HCT116 (cell line): ENCODE results near the gene YIPF3. TPM values are rescaled to one million over a fixed set of nuclear protein-coding genes. Genes with fewer than 3 reads are reported as not detected.

Experiments
- ATAC-seq: fragments of 200-7000 bp; cut with Tn5 transposase; 2 replicates; pipeline ENCODE4 v1.9.1; 2020; ENCODE audit warnings: mild to moderate bottlenecking, moderate library complexity
- BruUV-seq: library from RNA; stranded (reverse); fragments of 400-500 nt; replicated peaks from 2 replicates; lab custom pipeline; 2021; lab: Mats Ljungman, UMichigan
- CTCF ChIA-PET: fragments of 300-600 bp; sonication (Branson Sonifier 250); formaldehyde crosslinking; loops from one replicate; lab custom pipeline; 2021; ENCODE audit warnings: antibody characterized with exemption; lab: Charles Lee
- POLR2A ChIA-PET: fragments of 300-600, 350-600 bp; sonication (Branson Sonifier 250); formaldehyde crosslinking; loops from one replicate; lab custom pipeline; 2021; ENCODE audit warnings: antibody characterized with exemption; lab: Charles Lee
- RAD21 ChIA-PET, 2 experiments: fragments of 300-600 bp; sonication (Branson Sonifier 250); formaldehyde crosslinking; loops; one replicate each; lab custom pipeline; 2023; ENCODE audit warnings: low total read pairs in 2 of 2; ENCODE audit not compliant: uncharacterized antibody in 2 of 2, unreplicated experiment in 2 of 2, low non-redundant PET in 1 of 2; lab: Charles Lee
- DNase-seq: peaks from one replicate; pipeline ENCODE4 v3.0.0-alpha.2; 2010; ENCODE audit warnings: low read depth, low spot score
- H2AFZ ChIP-seq: fragments of 200-600 bp; shearing (Covaris generic), sonication (generic); 2 replicates; pipeline ENCODE4 v1.6.1; 2017; ENCODE audit warnings: low read depth, mixed run types, mixed read lengths, antibody characterized with exemption, low read length; ENCODE audit not compliant: poor library complexity, severe bottlenecking
- H3K27ac ChIP-seq: 2 replicates; pipeline ENCODE4 v1.5.1; 2012; ENCODE audit warnings: low read depth, low read length
- H3K27me3 ChIP-seq: fragments of 200-600 bp; sonication (generic); 2 replicates; pipeline ENCODE4 v1.6.1; 2016; ENCODE audit warnings: mixed run types, low read length, mixed read lengths; ENCODE audit not compliant: insufficient read depth
- H3K36me3 ChIP-seq, 2 experiments: fragments of 200-500 bp in 1 of 2; fragments of 200-600 bp in 1 of 2; sonication (Bioruptor generic) in 1 of 2; sonication (generic) in 1 of 2; 2 replicates each; pipeline versions ENCODE4 v1.5.1 to v1.6.1; 2014 to 2016; ENCODE audit warnings: low read length in 2 of 2, inconsistent platforms in 1 of 2, mixed read lengths in 1 of 2, mixed run types in 1 of 2; ENCODE audit not compliant: insufficient read depth in 2 of 2, control insufficient read depth in 1 of 2
- H3K4me1 ChIP-seq, 2 experiments: fragments of 200-600 bp in 1 of 2; sonication (generic) in 1 of 2; 2 replicates each; pipeline versions ENCODE4 v1.5.1 to v1.6.1; 2012 to 2017; ENCODE audit warnings: low read length in 2 of 2, inconsistent platforms in 1 of 2, mild to moderate bottlenecking in 1 of 2, mixed read lengths in 1 of 2, mixed run types in 1 of 2, moderate library complexity in 1 of 2; ENCODE audit not compliant: insufficient read depth in 2 of 2, control insufficient read depth in 1 of 2
- H3K4me2 ChIP-seq: fragments of 200-600 bp; sonication (generic); 2 replicates; pipeline ENCODE4 v1.6.1; 2017; ENCODE audit warnings: mixed run types, low read length, mixed read lengths
- H3K4me3 ChIP-seq, 2 experiments: fragments of 200-600 bp in 1 of 2; sonication (generic) in 1 of 2; replicated peaks in 1 of 2; 2 replicates each; pipeline ENCODE4 v1.5.1; 2011 to 2016; ENCODE audit warnings: low read length in 2 of 2, control low read depth in 1 of 2, low read depth in 1 of 2, mild to moderate bottlenecking in 1 of 2, mixed read lengths in 1 of 2, mixed run types in 1 of 2
- H3K79me2 ChIP-seq: fragments of 200-600 bp; sonication (generic); 2 replicates; pipeline ENCODE4 v1.6.1; 2017; ENCODE audit warnings: mild to moderate bottlenecking, mixed run types, low read length, moderate library complexity, mixed read lengths; ENCODE audit not compliant: insufficient read depth
- H3K9ac ChIP-seq: fragments of 200-600 bp; sonication (generic); 2 replicates; pipeline ENCODE4 v1.6.1; 2016; ENCODE audit warnings: low read length, mixed read lengths
- H3K9me2 ChIP-seq: fragments of 200-600 bp; sonication (generic), shearing (Covaris generic); 2 replicates; pipeline ENCODE4 v1.6.1; 2017; ENCODE audit warnings: mixed run types, mild to moderate bottlenecking, moderate library complexity; ENCODE audit not compliant: insufficient read depth
- H3K9me3 ChIP-seq, 2 experiments: fragments of 200-500 bp in 1 of 2; fragments of 200-600 bp in 1 of 2; sonication (Bioruptor generic) in 1 of 2; sonication (generic) in 1 of 2; 2 replicates each; pipeline ENCODE4 v1.6.1; 2014 to 2017; ENCODE audit warnings: low read length in 2 of 2, mixed read lengths in 2 of 2, inconsistent platforms in 1 of 2, low read depth in 1 of 2, mild to moderate bottlenecking in 1 of 2, mixed run types in 1 of 2, moderate library complexity in 1 of 2; ENCODE audit not compliant: control insufficient read depth in 1 of 2, insufficient read depth in 1 of 2
- H4K20me1 ChIP-seq: fragments of 200-600 bp; sonication (generic), shearing (Covaris generic); 2 replicates; pipeline ENCODE4 v1.6.1; 2017; ENCODE audit warnings: mixed run types, mild to moderate bottlenecking, moderate library complexity; ENCODE audit not compliant: insufficient read depth
- CEBPB ChIP-seq: IDR thresholded peaks from 2 replicates; pipeline ENCODE4 v1.6.1; 2012; ENCODE audit warnings: low read depth
- EZH2 ChIP-seq: fragments of 200-600 bp; sonication (generic); IDR thresholded peaks from 2 replicates; pipeline ENCODE4 v1.6.1; 2017; ENCODE audit warnings: antibody characterized with exemption, mixed run types
- FOSL1 ChIP-seq: IDR thresholded peaks from 2 replicates; pipeline ENCODE4 v1.6.1; 2012; ENCODE audit warnings: low read depth
- JUND ChIP-seq: IDR thresholded peaks from 2 replicates; pipeline ENCODE4 v1.6.1; 2012
- POLR2AphosphoS5 ChIP-seq: IDR thresholded peaks from 2 replicates; pipeline ENCODE4 v1.6.1; 2011; ENCODE audit warnings: mild to moderate bottlenecking, low read depth, low read length, moderate library complexity
- SIN3A ChIP-seq: IDR thresholded peaks from 2 replicates; pipeline ENCODE4 v1.6.1; 2012; ENCODE audit warnings: low read depth
- SRF ChIP-seq: IDR thresholded peaks from 2 replicates; pipeline ENCODE4 v1.6.1; 2012; ENCODE audit warnings: low read depth
- intact Hi-C: fragments of 100-400 bp; cut with micrococcal nuclease; formaldehyde crosslinking; loops from 2 replicates; pipeline ENCODE4 v1.10.0; 2022
- total RNA-seq: library from RNA; stranded (reverse); gene quantifications from one replicate; pipeline ENCODE4 v1.2.1, GENCODE V29; 2021; ENCODE audit not compliant: unreplicated experiment
- TF ChIP-seq, protein P1 (sequence below): IDR thresholded peaks from 2 replicates; pipeline ENCODE4 v1.6.1; 2012

YIPF3 gene
- total RNA-seq, 1 experiment from 2014 or later, result 84.5 TPM

DNA sequence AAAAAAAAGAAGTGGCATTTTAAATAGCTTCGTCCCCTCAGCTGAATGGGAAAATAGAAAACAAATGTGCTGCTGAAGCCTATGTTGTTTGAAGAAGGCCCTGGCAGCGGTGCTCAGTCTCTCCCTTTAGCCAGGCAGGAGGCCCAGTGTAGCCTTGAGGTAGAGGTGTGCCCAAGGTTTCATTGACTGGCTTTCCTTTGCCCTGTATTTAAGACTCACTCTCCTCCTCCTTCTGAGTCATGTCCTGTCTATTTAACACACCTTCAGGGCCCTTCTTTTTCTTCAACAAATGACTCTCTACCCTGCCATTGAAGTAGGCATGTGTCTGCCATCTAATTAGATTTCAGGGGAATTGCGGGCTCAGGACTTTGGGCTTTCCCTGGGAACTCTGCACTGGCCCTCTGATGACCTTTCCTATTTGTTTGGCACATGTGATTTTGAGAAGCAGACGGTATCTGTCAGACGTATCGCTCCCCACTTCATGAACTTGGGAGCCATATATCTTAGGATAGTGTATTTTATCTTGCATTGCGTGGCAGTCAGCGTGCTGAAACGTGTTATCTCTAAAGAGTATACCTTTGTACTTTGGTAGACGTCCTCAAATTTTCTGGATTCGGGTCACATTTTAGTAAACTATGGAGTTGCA lies 35.0 kb downstream of the YIPF3 start:
- CTCF ChIA-PET, result interaction anchor here (0.7 kb wide), 1 partner anchor 12 kb away, joined by 5 read pairs; no protein-coding TSS in a partner anchor
- DNase-seq (peak; percentile 44), ATAC-seq (peak; percentile 40; the same call in 1 of the 2 replicates)
- Histone ChIP-seq H3K9ac (0 out of 2 replicates have a peak overlapping the region, but pooled peaks have one; percentile 10), H3K4me2 (peak overlapping the region; percentile 60), H2AFZ (no peak overlapping the region), H3K36me3 (no peaks in the 10 kb centered on the region), H3K27ac (peak overlapping the region; percentile 12; the same call in 1 of the 2 replicates), H3K9me2 (no peaks in the 10 kb centered on the region), H3K4me1 (peaks cover 9 to 44% of the 10 kb centered on the region in 2 experiments; a peak in 3 of 4 replicates), H3K27me3 (no peaks in the 10 kb centered on the region), H3K79me2 (peaks cover 77% of the 10 kb centered on the region), H3K4me3 (0 out of 4 replicates have a peak overlapping the region, but pooled peaks of 1 of the 2 experiments have one; percentile 10), H4K20me1 (no peaks in the 10 kb centered on the region), H3K9me3 (no peaks in the 10 kb centered on the region)
- intact Hi-C loops, result no loop called here
- RAD21 ChIA-PET, result no interaction called here
- POLR2A ChIA-PET, result interaction anchor here (0.6 to 0.7 kb wide), 3 partner anchors 284 to 593 kb away, joined by 3 to 6 read pairs (median 4); no protein-coding TSS in a partner anchor
- TF ChIP-seq POLR2AphosphoS5 (no peak), JUND (peak; percentile 32; the same call in 1 of the 2 replicates), FOSL1 (peak; percentile 58), SRF (no peak), SIN3A (0 out of 2 replicates have a peak, but pooled peaks have one; percentile 10)
- TF ChIP-seq, protein P1, sequence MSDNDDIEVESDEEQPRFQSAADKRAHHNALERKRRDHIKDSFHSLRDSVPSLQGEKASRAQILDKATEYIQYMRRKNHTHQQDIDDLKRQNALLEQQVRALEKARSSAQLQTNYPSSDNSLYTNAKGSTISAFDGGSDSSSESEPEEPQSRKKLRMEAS, result peak; percentile 42; the same call in 1 of the 2 replicates
- no TSS peak for BruUV-seq

DNA sequence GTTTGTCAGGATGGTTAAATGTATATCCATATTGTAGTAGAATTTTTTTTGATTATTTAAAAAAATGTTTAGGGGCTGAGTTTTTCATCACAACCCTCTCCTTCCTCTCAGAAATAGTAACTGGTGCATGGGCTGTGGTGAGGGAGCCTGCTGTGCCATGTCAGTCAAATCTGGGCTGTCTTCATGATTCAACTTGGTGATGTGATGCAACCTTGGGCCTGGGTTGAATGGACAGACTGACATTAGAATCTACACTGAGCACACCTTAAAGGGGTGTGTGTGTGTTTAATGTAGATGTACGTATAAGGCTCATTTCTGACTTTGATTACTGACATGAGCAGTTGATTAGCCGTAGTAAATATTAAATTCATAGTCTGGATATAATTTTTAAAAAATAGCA lies 35.7 kb downstream of the YIPF3 start:
- Histone ChIP-seq H3K4me3 (no peak overlapping the region), H3K27ac (no peak overlapping the region; the same call in 1 of the 2 replicates), H4K20me1 (no peaks in the 10 kb centered on the region), H3K9me2 (no peaks in the 10 kb centered on the region), H3K9me3 (no peaks in the 10 kb centered on the region), H3K79me2 (peaks cover 75% of the 10 kb centered on the region), H3K4me2 (peak overlapping the region; percentile 60), H3K27me3 (no peaks in the 10 kb centered on the region), H3K4me1 (peaks cover 9 to 45% of the 10 kb centered on the region in 2 experiments; a peak in 3 of 4 replicates), H2AFZ (no peak overlapping the region), H3K36me3 (no peaks in the 10 kb centered on the region), H3K9ac (no peak overlapping the region)
- DNase-seq, result no peak
- TF ChIP-seq CEBPB (peak; percentile 79), EZH2 (no peak)
- no peak for ATAC-seq
- RAD21 ChIA-PET, result no interaction called here
- intact Hi-C loops, result no loop called here
- POLR2A ChIA-PET, result interaction anchor here (0.6 to 0.7 kb wide), 3 partner anchors 284 to 592 kb away, joined by 3 to 6 read pairs (median 4); no protein-coding TSS in a partner anchor
- BruUV-seq, result no TSS peak
- CTCF ChIA-PET, result interaction anchor here (0.7 kb wide), 1 partner anchor 12 kb away, joined by 5 read pairs; no protein-coding TSS in a partner anchor
